A549 treated with CORT108297 at 1 μM for 4 hours (cell line): ENCODE measurements around the gene NTNG1. TPM values are rescaled to one million over a fixed set of nuclear protein-coding genes. Genes with fewer than 3 reads are reported as not detected.

Experiments used
- total RNA-seq: library from RNA; stranded (reverse); fragments of 200-300 nt; extraction: Qiagen RNA extraction; gene quantifications from 5 replicates; pipeline ENCODE4 v1.2.3, GENCODE V29; 2022

Gene NTNG1
- not detected in 5 replicates for total RNA-seq

GRCh38 chr1:107140703-107141490 lies at the start of gene NTNG1:
Gene NTNG1 (plus strand): TSS chr1:107141039.

Other genes with a start within 250 kb of the NTNG1 start
- gene PRMT6, start 84.4 kb upstream of the NTNG1 start, total RNA-seq = not detected in 5 replicates